SK-N-DZ (cell line): ENCODE results near the gene AKAP11.
A peak's percentile ranks its signal among the peaks of the same experiment; 100 is the strongest.

Source experiments
- DNase-seq: peaks from one replicate; pipeline ENCODE4 v3.0.0-alpha.2; 2015; ENCODE audit warnings: low spot score

The AKAP11 gene

DNA sequence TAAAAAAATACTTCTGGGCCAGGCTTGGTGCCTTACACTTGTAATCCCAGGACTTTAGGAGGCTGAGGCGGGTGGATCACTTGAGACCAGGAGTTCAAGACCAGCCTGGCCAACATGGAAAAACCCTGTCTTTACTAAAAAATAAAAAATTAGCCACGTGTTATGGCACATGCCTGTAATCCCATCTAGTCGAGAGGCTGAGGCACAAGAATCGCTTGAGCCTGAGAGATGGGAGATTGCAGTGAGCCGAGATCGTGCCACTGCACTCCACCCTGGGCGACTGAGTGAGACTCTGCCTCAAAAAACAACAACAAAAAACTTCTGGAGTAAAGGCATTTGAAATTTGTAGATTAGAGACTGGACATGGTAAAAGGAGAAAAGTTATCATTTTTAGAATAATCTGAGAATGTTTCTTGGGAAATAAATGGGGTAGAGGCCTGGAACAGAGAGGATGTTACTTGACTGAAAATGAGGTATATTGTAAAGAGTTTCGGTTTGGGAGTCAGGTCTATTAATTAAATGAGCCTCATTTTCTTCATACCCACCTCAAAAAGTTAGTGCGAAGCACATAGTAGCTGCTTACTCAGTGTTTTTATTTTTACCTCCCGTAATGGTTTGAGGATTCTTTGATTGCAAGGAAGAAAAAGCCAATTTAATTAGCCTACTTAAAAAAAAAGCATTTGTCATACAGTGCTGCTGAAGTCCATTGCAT is 2.6 kb downstream of the AKAP11 start:
- no peak for DNase-seq

DNA sequence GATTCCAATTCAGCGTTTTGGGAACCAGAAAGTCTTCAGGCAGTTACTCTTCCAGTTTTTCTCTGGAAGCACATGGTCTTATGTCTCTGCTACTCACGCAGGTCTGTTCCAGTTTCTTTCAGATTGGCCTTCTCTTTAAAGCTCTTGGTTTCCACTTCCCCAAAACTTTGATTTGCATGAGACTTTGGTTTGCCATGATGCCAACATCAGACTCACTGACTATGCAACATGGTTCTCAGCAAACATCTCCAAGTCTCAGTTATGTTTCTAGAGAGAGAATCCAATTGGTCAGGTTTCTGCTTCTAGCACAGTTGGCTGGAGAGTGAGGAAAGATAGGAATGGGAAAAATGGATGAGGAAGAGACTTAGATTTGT is 3.1 kb downstream of the AKAP11 start:
- no peak for DNase-seq

DNA sequence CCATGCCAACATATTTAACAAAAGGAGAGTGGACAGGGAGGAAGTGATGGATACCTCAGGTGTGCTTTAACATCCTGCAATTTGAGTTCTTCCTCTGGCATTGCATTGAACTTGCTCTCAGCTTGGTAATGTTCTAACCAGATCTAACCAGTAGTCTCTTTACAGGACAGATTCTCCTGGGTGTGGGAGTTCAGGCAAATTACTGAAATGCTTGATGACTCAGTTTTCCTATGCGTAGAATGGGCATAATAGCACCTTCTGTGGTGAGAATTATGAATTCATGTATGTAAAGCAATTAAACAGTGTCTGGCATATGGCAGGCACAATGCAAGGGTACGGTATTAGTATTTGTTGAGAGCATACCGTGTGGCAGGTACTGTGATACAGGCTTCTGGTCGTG is 3.6 kb downstream of the AKAP11 start:
- DNase-seq: no peak

DNA sequence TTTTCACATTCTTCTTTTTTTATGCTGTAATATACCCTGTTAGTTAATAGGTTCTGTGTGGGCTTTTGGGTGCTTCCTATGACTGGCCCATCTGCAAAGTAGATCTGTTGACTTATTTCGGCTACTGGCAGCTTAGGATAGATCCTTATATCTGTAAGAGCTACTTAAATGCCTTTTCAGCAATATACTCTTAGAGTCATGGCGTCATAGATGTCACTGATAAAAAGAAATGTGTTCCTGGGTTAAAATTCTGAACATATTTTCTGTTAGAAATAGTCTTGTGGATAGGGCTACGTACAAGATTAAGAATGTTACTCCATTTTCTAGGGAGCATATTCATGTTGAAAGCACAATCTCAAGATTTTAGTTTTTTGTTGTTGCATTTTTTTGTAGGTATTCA is 4.7 kb downstream of the AKAP11 start:
- DNase-seq: no peak

DNA sequence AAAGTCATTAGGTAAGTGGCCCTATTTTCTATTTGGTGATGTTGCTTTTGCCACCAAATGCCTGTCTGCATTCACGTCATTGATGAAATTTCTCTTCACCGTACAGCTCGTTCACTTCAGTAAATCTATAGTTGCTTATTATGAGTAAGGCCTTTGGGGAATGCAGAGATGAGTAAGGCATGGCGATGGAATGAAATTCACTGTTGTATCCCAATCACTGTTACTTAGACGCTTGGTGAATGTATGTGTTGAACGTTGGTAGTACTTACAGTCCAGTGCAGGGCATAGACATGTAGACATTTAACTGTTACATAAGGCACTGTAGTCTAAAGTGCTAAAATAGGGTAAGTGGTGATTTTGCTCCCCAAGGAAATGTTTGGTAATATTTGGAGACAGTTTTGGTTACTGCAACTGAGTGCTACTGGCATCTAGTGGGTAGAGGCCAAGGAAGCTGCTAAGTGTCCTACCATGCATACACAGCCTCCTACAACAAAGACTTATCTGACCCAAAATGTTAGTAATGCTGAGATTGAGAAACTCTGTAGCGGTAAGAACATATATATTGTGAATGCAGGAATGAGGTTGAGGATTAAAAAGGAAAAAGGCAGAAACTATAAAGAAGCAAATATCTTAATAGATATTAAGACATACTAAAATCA is 5.8 kb downstream of the AKAP11 start:
- DNase-seq: no peak

DNA sequence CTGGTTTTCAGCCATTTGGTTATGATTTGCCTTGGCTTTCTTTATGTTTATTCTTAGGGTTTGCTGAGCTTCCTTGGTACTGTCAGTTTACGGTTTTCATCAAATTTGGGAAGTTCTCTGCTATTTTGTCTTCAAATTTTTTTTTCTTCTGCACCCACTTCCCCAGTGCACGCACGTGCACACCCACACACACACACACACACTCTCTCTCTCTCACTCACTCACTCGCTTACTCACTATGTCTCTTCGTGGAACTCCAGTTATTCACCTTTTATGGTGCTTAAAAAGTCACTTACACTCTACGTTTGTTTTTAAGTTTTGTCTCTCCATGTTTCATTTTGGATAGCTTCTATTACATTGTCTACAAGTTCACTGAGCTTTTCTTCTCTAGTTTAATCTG is 7.1 kb downstream of the AKAP11 start:
- DNase-seq: no peak

DNA sequence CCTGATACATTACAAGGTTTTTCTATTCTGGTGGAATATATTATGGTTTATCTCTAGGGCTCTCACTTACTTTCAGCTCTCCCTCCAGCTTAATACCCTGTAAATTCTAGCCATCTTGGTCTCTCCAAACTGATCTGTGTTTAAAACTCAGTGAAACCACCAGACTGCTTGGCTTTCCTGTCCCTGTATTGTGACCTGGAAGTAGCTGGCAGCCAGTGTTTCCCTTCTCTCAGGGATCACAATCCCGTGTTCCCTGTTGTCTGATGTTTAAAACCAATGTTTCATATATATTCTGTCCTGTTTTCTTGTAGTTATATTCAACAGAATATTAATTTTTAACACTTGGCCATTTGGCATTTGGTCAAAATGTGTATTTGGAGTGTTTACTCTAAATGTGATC is 8.0 kb downstream of the AKAP11 start:
- DNase-seq: no peak

DNA sequence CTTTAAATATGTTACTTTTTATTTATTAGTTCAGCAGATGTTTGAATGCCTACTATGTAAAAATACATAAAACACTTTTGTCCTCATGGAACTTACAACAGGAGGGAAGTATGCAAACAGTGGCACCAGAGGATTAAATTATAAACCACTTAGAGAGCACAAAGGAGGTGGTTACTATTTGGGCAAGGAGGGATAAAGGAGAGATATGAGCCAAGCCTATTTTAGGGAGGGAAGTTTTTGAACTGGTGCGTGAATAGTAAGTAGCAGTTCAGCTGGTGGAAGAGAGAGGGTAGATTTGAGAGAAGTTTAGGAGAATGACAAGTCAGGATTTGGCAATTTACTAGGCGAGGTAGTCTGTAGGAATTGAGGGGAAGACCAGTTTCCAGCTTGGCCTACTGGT is 8.6 kb downstream of the AKAP11 start:
- DNase-seq: no peak

DNA sequence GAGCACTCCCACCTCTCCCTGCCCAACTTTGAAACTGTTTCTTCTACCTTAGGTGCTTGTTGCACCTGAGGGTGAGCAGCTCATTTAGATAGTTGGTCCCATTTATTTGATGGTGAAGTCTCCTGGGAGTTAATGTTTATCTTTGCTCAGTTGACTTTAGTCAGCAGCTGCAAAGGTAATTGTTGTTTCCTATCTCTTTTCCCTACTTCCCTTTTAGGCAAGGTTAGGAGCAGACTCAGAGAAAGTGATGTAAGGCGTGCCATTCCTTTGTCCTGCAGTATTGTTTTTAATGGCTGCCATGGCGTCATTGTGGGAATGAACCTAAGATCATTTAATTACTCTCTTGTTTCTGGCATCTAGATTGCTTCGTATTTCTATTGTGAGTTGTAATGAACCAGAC is 11.6 kb downstream of the AKAP11 start:
- no peak for DNase-seq

DNA sequence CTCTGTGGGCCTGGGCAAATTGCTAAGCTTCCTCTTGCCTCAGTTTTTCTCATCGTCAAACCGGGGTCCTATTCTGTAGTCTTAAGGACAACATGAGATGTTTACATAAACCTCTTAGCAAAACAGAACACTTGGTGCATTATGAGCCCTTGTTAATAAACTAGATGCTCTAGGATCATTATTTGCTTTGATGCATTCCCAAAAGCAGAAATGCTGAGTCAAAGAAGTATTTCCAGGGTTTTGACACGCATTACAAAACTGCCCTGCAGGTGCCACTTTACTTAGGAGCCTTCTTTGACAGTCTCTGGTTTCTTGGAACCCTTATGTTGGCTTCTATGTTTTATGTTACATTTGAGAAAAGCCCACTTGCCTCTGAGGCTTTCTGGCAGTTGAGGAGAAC is 12.1 kb downstream of the AKAP11 start:
- no peak for DNase-seq

DNA sequence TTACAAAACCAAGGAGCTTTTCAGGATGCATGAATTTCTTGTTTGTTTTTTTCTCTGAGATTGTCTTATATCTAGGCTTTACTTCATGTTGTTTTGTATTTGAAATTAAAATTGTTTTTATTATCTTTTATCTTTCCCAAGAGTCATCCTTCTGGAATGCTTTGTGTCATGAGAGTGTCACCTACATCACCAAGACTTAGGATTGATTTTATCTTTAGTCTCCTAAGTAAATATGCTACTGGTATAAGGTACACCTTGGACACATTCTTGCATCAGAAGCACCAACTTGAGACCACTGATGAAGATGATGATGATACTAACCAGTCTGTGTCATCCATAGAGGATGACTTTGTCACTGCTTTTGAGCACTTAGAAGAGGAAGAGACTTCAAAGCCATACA is 26.4 kb downstream of the AKAP11 start:
- DNase-seq: no peak

DNA sequence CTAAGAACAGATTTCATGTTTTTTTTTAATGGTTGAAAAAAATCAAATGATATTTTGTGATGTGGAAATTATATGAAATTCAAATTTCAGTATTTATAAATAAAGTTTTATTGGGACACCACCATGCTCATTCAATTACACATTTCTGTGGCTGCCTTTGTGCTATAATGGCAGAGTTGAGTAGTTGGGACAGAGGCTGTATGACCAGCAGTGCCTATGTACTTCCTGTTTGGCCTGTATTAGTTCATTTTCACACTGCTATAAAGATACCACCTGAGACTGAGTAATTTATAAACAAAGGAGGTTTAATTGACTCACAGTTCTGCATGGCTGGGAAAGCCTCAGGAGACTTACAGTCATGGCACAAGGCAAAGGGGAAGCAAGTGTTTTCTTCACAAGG is 33.6 kb downstream of the AKAP11 start:
- no peak for DNase-seq

DNA sequence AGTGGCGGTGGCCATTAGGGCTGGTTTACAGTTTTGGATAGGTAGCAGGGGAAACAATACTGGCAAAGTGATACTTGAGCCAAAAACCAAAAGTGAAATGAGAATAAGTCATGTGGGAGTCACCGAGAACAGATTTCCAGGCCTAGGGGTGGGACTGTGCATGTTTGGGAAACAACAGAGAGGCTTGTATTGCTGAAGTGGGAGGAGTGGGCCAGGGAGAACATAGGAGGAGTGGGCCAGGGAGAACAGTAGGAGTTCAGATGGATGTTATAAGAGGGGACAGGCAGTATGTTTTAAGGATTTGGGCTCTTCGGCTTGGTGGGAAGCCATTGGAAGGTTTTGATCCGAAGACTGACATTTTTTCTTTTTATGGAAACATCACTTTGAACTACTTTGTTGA is 35.5 kb downstream of the AKAP11 start:
- DNase-seq: no peak

DNA sequence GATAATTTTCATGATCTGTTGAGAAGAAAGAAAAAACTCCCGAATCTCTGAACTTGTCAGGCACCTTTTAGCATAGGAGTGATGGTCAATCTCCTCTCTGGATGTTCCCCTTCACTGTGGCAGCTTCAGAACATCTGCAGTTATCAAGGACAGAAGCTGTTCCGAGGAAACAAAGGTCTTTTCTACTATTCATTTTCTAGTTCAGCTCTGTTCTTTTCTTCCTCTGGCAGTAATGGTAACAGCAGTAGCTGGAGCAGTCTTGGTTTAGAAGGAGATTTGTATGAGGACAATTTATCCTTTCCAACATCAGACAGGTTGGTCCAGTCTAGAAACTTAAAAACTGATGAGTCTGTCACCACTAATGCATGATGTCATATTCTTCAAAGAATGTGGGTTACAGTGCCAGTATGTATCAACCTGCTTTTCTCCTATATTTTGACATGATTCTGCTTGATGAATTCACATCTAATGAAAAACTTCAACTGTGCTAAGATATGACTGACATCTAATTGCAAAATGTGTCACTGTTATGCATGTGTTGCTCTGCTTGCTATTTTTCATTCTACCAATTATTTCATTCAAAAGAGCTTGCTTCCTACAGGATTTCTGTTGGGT is 41.0 kb downstream of the AKAP11 start:
- DNase-seq: no peak

DNA sequence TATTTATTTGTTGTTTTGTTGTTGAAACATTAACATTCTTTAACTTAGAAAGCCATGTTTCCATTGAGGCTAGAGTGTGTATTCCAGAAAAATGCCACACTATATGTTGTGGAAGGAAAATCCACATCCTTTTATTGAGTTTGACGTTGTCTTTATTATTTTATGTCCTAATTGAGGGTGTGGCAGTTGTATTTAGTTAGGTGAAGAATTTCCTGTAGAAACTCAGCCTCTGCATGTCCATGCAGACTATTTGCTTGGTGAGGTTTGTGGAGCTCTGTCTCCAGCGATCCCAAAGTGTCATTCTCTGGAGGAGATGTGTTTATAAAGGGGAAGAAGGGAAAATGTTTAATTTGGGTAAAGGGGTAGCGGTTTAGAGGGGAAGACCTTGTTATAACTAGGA is 46.6 kb downstream of the AKAP11 start:
- DNase-seq: no peak

DNA sequence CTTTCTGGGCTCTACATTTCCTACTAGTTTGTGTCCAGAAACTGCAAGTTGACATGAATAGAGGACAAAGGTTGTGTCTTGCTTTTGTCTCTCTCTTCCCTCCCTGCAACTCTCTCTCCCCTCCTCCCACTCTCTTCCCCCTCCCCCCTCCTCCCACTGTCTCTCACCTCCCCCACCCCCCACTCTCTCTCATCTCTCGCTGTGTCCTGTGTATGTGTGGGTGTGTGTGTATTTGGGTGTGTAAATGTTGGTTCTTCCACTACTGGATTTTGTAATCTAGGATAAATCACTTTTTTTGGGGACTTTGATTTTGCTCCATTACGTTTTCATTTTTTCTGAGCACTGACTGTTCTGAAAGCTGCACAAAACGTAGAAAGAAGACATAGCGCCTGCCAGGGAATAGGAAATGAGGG is 48.4 kb downstream of the AKAP11 start:
- no peak for DNase-seq

DNA sequence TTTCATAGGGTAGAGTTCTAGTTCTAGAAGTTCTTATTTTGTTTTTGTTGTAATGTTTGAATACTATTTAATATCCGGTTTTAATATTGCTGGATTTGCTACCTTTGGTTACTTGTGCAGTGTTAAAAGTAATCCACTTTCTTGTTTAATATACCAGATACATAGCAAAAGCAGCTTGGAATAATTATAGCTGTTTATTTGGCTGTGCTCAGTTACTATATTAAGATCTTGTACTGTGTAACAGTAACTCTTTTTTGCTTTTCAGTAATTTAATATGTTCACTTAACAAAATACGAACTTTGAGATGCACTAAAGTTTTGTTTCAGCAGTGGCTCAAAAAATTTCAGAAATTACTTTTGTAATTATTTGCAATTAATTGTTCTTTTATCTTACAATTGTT is 50.9 kb downstream of the AKAP11 start:
- DNase-seq: no peak

DNA sequence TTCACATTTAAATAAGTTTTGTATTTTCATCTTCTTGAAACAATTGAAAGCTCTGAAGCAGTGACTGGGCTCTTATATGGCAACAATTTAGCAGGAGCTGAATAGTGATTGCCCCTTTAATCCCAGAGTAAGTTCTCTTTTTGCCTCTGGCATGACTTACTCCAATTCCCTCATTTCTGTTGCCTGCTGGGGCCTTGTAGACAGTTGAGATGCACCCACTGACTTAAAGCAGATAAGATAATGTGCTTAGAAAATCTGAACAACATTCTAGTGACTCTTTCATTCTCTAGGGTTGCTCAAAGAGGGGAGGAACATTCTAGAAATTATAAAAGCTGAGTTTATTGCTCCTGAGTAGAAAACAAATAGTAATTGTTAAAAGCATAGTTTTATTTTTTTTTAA is 52.8 kb downstream of the AKAP11 start:
- no peak for DNase-seq

DNA sequence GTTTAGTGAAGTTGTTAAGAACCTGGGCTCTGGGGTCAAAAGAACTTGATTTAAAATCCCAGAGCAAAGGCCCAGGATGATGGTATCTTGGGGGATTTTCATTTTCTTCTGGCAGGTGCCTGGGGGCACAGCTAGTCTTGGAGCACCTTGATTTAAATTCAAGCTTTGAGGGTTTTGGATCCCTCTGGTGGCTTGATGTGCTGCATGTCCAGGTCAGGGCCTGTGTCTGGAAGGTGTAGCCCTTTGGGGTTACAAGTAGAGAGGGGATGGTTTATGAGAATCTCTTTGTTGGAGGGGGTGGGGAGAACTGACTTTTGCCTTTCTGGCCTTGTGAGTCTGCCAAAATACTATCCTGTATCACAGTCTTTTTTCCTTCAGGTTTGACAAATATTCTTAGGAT is 55.8 kb downstream of the AKAP11 start:
- DNase-seq: no peak

DNA sequence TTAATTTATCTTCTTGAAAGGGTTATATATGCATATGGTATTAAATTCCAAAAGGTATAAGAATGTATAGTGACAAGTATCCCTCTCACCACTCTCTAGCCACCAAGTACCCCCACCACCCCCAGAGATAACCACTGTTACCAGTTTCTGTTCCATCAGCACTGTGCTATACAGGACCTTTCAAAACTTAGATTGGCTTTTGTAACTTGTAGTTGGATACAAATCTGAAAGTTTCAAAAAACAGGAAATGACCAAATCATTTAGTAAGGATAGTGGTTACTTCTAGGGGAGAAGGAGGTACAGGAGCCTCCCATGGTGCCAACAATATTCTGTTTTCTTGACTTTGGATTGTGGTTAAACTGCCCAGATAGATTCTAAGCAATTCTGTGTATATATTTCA is 56.7 kb downstream of the AKAP11 start:
- no peak for DNase-seq

DNA sequence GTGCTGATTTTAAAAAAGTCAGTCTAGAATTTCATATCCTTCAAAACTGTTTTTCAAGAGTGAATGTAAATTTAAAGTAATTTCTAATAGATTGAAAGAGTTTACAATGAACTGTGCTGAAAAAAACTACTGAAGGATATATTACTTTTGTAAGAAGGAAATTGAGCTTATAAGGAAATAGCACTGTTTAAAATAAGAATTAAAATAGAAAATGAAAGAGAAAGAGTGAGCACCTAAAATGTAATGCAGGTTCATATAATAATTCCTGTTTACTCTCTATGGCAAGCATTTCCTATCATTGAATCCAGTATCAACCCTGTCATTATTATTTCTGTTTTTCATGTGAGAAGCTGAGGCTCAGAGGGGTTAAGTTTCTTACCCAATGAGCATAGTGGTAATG is 57.3 kb downstream of the AKAP11 start:
- no peak for DNase-seq

DNA sequence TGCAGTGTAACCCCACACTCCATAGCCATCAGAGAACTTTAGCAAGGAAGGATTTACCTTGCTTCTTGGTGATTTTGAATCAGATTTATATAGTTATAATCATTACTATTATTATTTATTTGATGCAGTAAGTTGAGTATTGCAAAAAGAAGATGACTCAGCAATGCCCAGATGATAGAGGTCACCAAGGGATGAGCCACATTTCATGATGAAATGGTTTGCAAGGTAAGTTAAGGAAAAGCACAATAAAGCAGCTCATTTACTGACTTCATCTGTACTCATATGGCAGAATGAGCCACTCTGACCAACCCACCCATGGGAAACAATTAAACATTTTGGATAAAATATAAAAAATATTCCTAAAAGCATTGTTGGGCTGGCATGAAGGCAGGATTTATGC is 59.1 kb downstream of the AKAP11 start:
- no peak for DNase-seq

DNA sequence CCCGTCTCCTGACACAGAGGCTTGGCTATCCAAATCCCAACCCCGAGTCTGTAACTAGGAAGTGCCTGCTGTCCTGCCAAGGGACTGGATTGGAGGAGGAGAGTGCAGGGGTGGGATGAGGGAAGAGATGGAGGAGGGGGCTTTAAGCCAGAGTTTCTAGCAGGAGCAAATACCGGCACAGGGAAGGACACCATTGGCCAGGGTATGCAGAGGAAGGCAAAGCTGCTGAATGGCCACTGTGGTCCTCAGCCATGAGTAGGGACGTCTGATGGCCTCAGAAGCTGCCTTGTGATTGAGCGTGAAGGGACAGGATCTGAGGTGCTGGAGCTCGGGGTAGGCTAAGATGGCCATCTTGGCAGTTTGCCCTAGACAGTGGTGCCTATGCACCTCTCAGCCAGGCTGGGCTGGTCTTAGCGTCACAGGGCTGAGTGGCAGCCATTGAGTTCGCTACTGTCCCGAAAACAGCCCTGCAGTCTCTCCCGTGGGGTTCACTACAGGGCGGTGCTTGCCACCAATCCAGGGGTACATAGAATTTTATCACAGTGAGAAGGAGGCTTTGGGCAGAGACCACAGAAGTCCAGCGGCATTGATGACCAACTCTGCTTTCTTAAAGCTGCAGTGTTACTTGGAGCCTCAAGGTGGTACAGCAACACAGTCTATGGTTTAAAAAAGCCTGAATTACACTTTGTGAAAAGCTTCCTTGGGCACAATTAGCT is 61.8 kb downstream of the AKAP11 start:
- peak; percentile 29 for DNase-seq
